Gastroesophageal sphincter (tissue), 4 donors: ENCODE measurements around the gene UBE2E2. TPM values are rescaled to one million over a fixed set of nuclear protein-coding genes. Genes with fewer than 3 reads are reported as not detected.

ENCODE experiments used
- ATAC-seq: fragments of 150-250 bp; one replicate; pipeline ENCODE4 v1.9.1; 2016; ENCODE audit warnings: mild to moderate bottlenecking, moderate library complexity
- H3K27ac ChIP-seq, 4 donors: fragments of 200-600 bp; sonication (generic) in 3 of 4; 1 replicate in 3 of 4; 2 replicates in 1 of 4; pipeline ENCODE4 v1.5.1; 2016 to 2019
- H3K27me3 ChIP-seq: fragments of 200-600 bp; sonication (generic); one replicate; pipeline ENCODE4 v1.5.1; 2019
- H3K36me3 ChIP-seq, 2 donors: fragments of 200-600 bp; sonication (generic); one replicate each; pipeline ENCODE4 v1.5.1; 2019; ENCODE audit warnings: control low read depth in 1 of 2
- H3K4me1 ChIP-seq, 3 donors: fragments of 200-600 bp; sonication (generic); 1 replicate in 2 of 3; 2 replicates in 1 of 3; pipeline ENCODE4 v1.5.1; 2016 to 2019; ENCODE audit warnings: control low read depth in 2 of 3
- H3K4me3 ChIP-seq, 2 donors: fragments of 200-600 bp; sonication (generic); one replicate each; pipeline ENCODE4 v1.5.1; 2019; ENCODE audit warnings: mild to moderate bottlenecking in 1 of 2, moderate library complexity in 1 of 2
- H3K9me3 ChIP-seq, 3 donors: fragments of 200-600 bp; sonication (generic); one replicate each; pipeline ENCODE4 v1.5.1; 2017 to 2019; ENCODE audit warnings: control low read depth in 2 of 3
- EP300 ChIP-seq: sonication (generic); formaldehyde crosslinking; IDR thresholded peaks from one replicate; pipeline ENCODE4 v1.6.1; 2017; ENCODE audit warnings: antibody characterized with exemption, mild to moderate bottlenecking
- POLR2A ChIP-seq, 2 donors: fragments of 450-650 bp; IDR thresholded peaks; one replicate each; pipeline ENCODE4 v1.6.1; 2017; ENCODE audit warnings: antibody characterized with exemption in 2 of 2, mild to moderate bottlenecking in 2 of 2, moderate library complexity in 1 of 2
- POLR2AphosphoS5 ChIP-seq: sonication (generic); formaldehyde crosslinking; IDR thresholded peaks from one replicate; pipeline ENCODE4 v1.6.1; 2017; ENCODE audit warnings: antibody characterized with exemption
- WGBS, 2 donors: methylation state at CpG; one replicate each; pipeline ENCODE4 v1.1.5; 2018; ENCODE audit warnings: low coverage in 1 of 2; 5-methylcytosine and 5-hydroxymethylcytosine counted together
- total RNA-seq, 4 donors: library from RNA; depleted of rRNA; stranded (reverse); fragments of >200 nt; gene quantifications; one replicate each; pipeline ENCODE4 v1.1.0, GENCODE V29; 2016
- TF ChIP-seq, protein P1 (sequence below), 4 experiments: fragments of 200-600 bp in 2 of 4; fragments of 450-650 bp in 2 of 4; sonication (generic) in 1 of 4; IDR thresholded peaks; one replicate each; pipeline ENCODE4 v1.5.1; 2017 to 2019; ENCODE audit warnings: antibody characterized with exemption in 4 of 4, mild to moderate bottlenecking in 2 of 4, moderate library complexity in 2 of 4

Gene UBE2E2
- total RNA-seq, 4 donors from 2014 or later = 35.8 to 114 (median 70.2) TPM

DNA sequence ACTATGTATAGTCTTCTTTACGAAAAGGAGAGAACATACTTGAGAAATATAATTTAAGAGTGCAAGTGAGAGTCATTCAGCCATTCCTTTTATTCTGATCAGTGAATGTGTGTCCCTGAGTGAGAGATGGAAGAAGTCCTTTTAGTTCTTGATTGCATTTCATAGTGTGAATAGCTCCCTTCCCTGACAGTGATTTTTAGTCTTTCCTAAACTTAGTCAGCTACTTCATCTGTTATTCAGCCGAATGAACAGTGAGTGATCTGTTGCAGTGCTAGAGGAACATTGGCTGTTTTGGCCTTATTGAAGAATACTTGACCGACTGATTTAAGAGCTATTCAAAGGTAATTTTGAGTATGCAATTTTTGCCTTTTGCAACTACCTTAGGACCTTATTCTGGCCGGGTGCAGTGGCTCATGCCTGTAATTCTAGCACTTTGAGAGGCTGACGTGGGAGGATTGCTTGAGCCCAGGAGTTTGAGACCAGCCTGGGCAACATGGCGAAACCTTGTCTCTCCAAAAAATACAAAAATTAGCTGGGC lies 45.5 kb downstream of the UBE2E2 start:
- WGBS, 2 donors = 81 to 90% methylated on average over 4 to 6 of the region's 6 CpGs
- no peak for ATAC-seq

DNA sequence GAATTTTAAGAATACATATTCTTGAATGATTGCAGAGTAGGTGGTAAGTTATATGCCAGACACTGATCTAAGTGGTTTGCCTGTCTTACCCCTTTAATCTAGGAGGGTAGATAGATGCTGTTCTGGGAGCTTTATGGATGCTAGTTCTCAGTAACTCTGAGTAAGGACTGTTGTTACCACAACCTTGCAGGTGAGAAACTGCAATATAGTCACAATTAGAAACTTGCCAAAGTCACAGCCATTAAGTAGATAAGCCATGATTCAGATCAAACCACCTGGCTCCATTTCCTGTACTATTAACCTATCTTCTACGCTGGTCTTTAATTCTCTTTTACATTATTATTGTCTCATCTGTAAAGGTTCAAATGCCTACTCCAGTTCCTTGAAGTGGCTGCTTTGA lies 46.8 kb downstream of the UBE2E2 start:
- Histone ChIP-seq H3K27me3 (no peaks in the 10 kb centered on the region), H3K36me3 (no peaks in the 10 kb centered on the region), H3K4me1 (peaks cover 0 to 17% (median 0%) of the 10 kb centered on the region in 3 donors), H3K4me3 (no peak overlapping the region), H3K9me3 (no peaks in the 10 kb centered on the region), H3K27ac (no peak overlapping the region)
- 87 to 100% methylated on average over 1 of the region's 1 CpG for WGBS, 2 donors
- no peak for TF ChIP-seq POLR2AphosphoS5
- no peak for TF ChIP-seq POLR2A (IDR thresholded peaks at IDR 0.05)
- TF ChIP-seq, protein P1, sequence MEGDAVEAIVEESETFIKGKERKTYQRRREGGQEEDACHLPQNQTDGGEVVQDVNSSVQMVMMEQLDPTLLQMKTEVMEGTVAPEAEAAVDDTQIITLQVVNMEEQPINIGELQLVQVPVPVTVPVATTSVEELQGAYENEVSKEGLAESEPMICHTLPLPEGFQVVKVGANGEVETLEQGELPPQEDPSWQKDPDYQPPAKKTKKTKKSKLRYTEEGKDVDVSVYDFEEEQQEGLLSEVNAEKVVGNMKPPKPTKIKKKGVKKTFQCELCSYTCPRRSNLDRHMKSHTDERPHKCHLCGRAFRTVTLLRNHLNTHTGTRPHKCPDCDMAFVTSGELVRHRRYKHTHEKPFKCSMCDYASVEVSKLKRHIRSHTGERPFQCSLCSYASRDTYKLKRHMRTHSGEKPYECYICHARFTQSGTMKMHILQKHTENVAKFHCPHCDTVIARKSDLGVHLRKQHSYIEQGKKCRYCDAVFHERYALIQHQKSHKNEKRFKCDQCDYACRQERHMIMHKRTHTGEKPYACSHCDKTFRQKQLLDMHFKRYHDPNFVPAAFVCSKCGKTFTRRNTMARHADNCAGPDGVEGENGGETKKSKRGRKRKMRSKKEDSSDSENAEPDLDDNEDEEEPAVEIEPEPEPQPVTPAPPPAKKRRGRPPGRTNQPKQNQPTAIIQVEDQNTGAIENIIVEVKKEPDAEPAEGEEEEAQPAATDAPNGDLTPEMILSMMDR (IDR thresholded peaks at IDR 0.05) = no peak
- TF ChIP-seq EP300 = no peak
- ATAC-seq = no peak

More for the DNA sequence above, 45.5 kb downstream of the UBE2E2 start:
- H3K4me1 ChIP-seq = peaks cover 0 to 18% (median 0%) of the 10 kb centered on the region in 3 donors
- no peak overlapping the region for H3K27ac ChIP-seq
- no peak overlapping the region for H3K4me3 ChIP-seq
- H3K36me3 ChIP-seq = no peaks in the 10 kb centered on the region
- H3K9me3 ChIP-seq = no peaks in the 10 kb centered on the region
- TF ChIP-seq POLR2A (IDR thresholded peaks at IDR 0.05) = no peak
- TF ChIP-seq POLR2AphosphoS5 = no peak
- TF ChIP-seq EP300 = no peak
- TF ChIP-seq, protein P1 (IDR thresholded peaks at IDR 0.05) = no peak
- H3K27me3 ChIP-seq = no peaks in the 10 kb centered on the region

DNA sequence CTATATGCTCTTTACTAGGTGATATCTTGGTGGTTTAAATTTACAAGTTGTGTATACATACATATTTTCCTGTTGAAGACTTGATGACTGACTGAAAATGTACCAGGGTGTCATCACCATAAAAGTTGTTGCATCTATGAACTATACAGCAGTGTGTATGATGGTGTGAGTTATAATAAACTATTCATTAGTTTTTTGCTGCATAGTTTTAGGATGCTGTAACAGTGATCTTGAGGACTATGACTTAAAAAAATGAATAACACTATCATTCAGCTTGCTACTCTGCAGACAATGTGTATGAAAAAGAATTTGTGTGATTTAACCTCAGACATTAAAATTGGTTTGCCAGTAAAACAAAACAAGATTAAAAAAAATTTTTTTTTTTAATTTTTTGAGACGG lies 49.0 kb downstream of the UBE2E2 start:
- no peaks in the 10 kb centered on the region for H3K36me3 ChIP-seq
- TF ChIP-seq POLR2A (IDR thresholded peaks at IDR 0.05) (no peak), EP300 (no peak), POLR2AphosphoS5 (no peak)
- TF ChIP-seq, protein P1 (IDR thresholded peaks at IDR 0.05) = no peak

DNA sequence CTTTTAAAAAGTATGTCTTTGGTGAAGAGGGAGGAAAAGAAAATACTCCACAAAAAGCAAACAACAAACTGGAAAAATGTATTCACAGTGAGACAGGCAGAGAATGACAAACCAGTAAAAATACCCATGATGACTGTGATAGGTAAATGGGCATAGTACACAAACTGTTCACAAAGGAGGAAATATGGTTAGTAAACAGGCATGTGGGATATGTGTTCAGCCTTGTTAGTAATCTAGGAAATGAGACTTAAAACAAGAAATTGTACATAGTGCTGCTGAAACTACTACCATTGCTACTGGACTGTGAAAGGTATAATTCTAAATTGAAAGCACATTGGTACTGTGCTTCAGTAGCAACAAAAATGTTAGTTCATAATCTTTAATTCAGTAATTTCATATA lies 50.1 kb downstream of the UBE2E2 start:
- TF ChIP-seq POLR2A (IDR thresholded peaks at IDR 0.05) (no peak), POLR2AphosphoS5 (no peak), EP300 (no peak)
- TF ChIP-seq, protein P1 (IDR thresholded peaks at IDR 0.05) = no peak
- Histone ChIP-seq H3K27ac (no peak overlapping the region), H3K36me3 (no peaks in the 10 kb centered on the region), H3K4me3 (no peak overlapping the region), H3K4me1 (peaks cover 0 to 33% (median 0%) of the 10 kb centered on the region in 3 donors), H3K9me3 (no peaks in the 10 kb centered on the region), H3K27me3 (no peaks in the 10 kb centered on the region)
- no peak for ATAC-seq

More for the DNA sequence above, 49.0 kb downstream of the UBE2E2 start:
- H3K9me3 ChIP-seq = no peaks in the 10 kb centered on the region
- 67 to 100% methylated on average over 1 of the region's 1 CpG for WGBS, 2 donors
- no peak overlapping the region for H3K4me3 ChIP-seq
- H3K27ac ChIP-seq = no peak overlapping the region
- peaks cover 0 to 31% (median 0%) of the 10 kb centered on the region in 3 donors for H3K4me1 ChIP-seq
- no peaks in the 10 kb centered on the region for H3K27me3 ChIP-seq
- no peak for ATAC-seq

DNA sequence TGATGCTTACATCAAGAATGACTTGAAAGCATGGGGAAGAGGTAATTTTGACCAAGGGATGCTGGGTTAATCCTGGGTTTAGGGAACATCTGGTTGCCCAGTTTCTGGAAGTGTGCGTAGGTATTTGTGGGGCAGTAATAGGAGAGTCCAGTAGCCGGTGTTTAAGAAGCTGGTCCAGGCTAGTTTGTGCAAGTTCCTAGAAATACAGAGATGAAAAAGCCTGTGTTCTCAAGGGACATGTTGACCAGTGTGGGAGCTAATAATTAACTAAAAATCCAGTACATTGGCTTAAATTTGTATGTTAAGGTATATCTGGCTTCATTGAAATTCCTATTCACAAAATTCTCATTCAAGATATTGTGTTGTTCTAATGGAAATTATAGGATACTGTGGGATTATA lies 51.2 kb downstream of the UBE2E2 start:
- no peak for TF ChIP-seq POLR2AphosphoS5
- no peak for TF ChIP-seq POLR2A (IDR thresholded peaks at IDR 0.05)
- TF ChIP-seq, protein P1 (IDR thresholded peaks at IDR 0.05) = no peak
- no peak for TF ChIP-seq EP300
- peaks cover 0 to 33% (median 0%) of the 10 kb centered on the region in 3 donors for H3K4me1 ChIP-seq
- H3K27ac ChIP-seq = no peak overlapping the region
- H3K9me3 ChIP-seq = no peaks in the 10 kb centered on the region
- H3K36me3 ChIP-seq = no peaks in the 10 kb centered on the region
- no peak for ATAC-seq
- H3K4me3 ChIP-seq = no peak overlapping the region
- no peaks in the 10 kb centered on the region for H3K27me3 ChIP-seq
- 82 to 92% methylated on average over 2 of the region's 2 CpGs for WGBS, 2 donors
